ENCODE data around the gene SEPTIN5. TPM values are rescaled to one million over a fixed set of nuclear protein-coding genes. Genes with fewer than 3 reads are reported as not detected.

The SEPTIN5 gene
- total and polyA plus RNA-seq, 9 of the 15 experiments (the other 6 are each of a cell fraction or from before 2014, with no cell fraction given): 0.03 to 195 (median 119) TPM

GRCh38 chr22:19760951-19761724 is 46.8 kb downstream of the SEPTIN5 start (continued):
- TF ChIP-seq, protein P1, sequence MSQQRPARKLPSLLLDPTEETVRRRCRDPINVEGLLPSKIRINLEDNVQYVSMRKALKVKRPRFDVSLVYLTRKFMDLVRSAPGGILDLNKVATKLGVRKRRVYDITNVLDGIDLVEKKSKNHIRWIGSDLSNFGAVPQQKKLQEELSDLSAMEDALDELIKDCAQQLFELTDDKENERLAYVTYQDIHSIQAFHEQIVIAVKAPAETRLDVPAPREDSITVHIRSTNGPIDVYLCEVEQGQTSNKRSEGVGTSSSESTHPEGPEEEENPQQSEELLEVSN (IDR thresholded peaks at IDR 0.05; ENCODE audit: borderline replicate concordance in 1 of 2, extremely low read depth in 1 of 2, insufficient read depth in 1 of 2, insufficient read length in 1 of 2, low read depth in 1 of 2, low read length in 1 of 2, poor library complexity in 1 of 2, severe bottlenecking in 1 of 2): peak in 1 of 2 experiments; percentile 52
- TF ChIP-seq ZNF586 (CRISPR knock-in tag; conservative IDR thresholded peaks at IDR 0.05) (no peak), MAZ (CRISPR knock-in tag; conservative IDR thresholded peaks at IDR 0.05 in 1 of 2, IDR thresholded peaks at IDR 0.05 in 1 of 2) (peak in 1 of 2 experiments; percentile 16; a peak in 1 of 4 replicates), CHD4 (IDR thresholded peaks at IDR 0.05; ENCODE audit: insufficient read depth, insufficient replicate concordance, low read depth, low read length, poor library complexity, severe bottlenecking) (no peak), SMAD4 (CRISPR knock-in tag; conservative IDR thresholded peaks at IDR 0.05) (no peak), XRCC4 (IDR thresholded peaks at IDR 0.05; ENCODE audit: extremely low read depth, insufficient read depth, insufficient read length) (no peak), ZBTB7A (IDR thresholded peaks at IDR 0.05; ENCODE audit: borderline replicate concordance, control insufficient read depth, low read depth, low read length) (peak; percentile 77), FOXP1 (CRISPR knock-in tag; IDR thresholded peaks at IDR 0.05) (no peak), ZBTB17 (CRISPR knock-in tag; IDR thresholded peaks at IDR 0.05) (no peak), HMGN3 (IDR thresholded peaks at IDR 0.05; ENCODE audit: borderline replicate concordance, extremely low read depth, insufficient read length, low read depth, low read length) (peak; percentile 42), WHSC1 (IDR thresholded peaks at IDR 0.05; ENCODE audit: low read length) (peak; percentile 17), ID3 (CRISPR knock-in tag; IDR thresholded peaks at IDR 0.05) (no peak), ID3 (tag; IDR thresholded peaks at IDR 0.05) (0 out of 2 replicates have a peak, but pooled peaks have one; percentile 18), RBBP5 (IDR thresholded peaks at IDR 0.05; ENCODE audit: borderline replicate concordance, insufficient read depth, low read length, poor library complexity, severe bottlenecking) (peak; percentile 95), ZNF217 (CRISPR knock-in tag; IDR thresholded peaks at IDR 0.05) (no peak), RB1 (IDR thresholded peaks at IDR 0.05; ENCODE audit: low read depth) (peak; percentile 20; the same call in 1 of the 2 replicates), POLR2G (IDR thresholded peaks at IDR 0.05; ENCODE audit: low read depth, low read length) (peak; percentile 49; the same call in 1 of the 2 replicates)
